ENCODE data around the gene EPS8L2. TPM values are rescaled to one million over a fixed set of nuclear protein-coding genes. Genes with fewer than 3 reads are reported as not detected.

The EPS8L2 gene
- total and polyA plus RNA-seq, 2 of the 13 experiments (the other 11 are each of a cell fraction or from before 2014, with no cell fraction given), result 89.3 to 416 TPM

- TF ChIP-seq, protein P1, sequence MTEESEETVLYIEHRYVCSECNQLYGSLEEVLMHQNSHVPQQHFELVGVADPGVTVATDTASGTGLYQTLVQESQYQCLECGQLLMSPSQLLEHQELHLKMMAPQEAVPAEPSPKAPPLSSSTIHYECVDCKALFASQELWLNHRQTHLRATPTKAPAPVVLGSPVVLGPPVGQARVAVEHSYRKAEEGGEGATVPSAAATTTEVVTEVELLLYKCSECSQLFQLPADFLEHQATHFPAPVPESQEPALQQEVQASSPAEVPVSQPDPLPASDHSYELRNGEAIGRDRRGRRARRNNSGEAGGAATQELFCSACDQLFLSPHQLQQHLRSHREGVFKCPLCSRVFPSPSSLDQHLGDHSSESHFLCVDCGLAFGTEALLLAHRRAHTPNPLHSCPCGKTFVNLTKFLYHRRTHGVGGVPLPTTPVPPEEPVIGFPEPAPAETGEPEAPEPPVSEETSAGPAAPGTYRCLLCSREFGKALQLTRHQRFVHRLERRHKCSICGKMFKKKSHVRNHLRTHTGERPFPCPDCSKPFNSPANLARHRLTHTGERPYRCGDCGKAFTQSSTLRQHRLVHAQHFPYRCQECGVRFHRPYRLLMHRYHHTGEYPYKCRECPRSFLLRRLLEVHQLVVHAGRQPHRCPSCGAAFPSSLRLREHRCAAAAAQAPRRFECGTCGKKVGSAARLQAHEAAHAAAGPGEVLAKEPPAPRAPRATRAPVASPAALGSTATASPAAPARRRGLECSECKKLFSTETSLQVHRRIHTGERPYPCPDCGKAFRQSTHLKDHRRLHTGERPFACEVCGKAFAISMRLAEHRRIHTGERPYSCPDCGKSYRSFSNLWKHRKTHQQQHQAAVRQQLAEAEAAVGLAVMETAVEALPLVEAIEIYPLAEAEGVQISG (CRISPR knock-in tag; IDR thresholded peaks at IDR 0.05), result peak; percentile 57; the same call in 1 of the 2 replicates
- TF ChIP-seq ZBTB34 (CRISPR knock-in tag; IDR thresholded peaks at IDR 0.05), result peak; percentile 70
- peak; percentile 47; the same call in 1 of the 2 replicates for TF ChIP-seq HDAC1 (CRISPR knock-in tag; IDR thresholded peaks at IDR 0.05)
- peak; percentile 39; the same call in 1 of the 2 replicates for TF ChIP-seq FLYWCH1 (CRISPR knock-in tag; IDR thresholded peaks at IDR 0.05)
- peak; percentile 46 for TF ChIP-seq FOXA3 (CRISPR knock-in tag; IDR thresholded peaks at IDR 0.05)
- TF ChIP-seq ZNF713 (CRISPR knock-in tag; IDR thresholded peaks at IDR 0.05), result peak; percentile 80; the same call in 1 of the 2 replicates
- TF ChIP-seq GRHL1 (CRISPR knock-in tag; conservative IDR thresholded peaks at IDR 0.05), result no peak
- TF ChIP-seq ZNF691 (CRISPR knock-in tag; IDR thresholded peaks at IDR 0.05; ENCODE audit: borderline replicate concordance, low read depth), result peak; percentile 70; the same call in 1 of the 2 replicates
- peak; percentile 41 for TF ChIP-seq NRL (CRISPR knock-in tag; IDR thresholded peaks at IDR 0.05; ENCODE audit: borderline replicate concordance)
- 0 out of 2 replicates have a peak, but pooled peaks have one; percentile 46 for TF ChIP-seq ZNF790 (CRISPR knock-in tag; IDR thresholded peaks at IDR 0.05; ENCODE audit: borderline replicate concordance)
- peak; percentile 91; the same call in 1 of the 2 replicates for TF ChIP-seq KLF12 (CRISPR knock-in tag; IDR thresholded peaks at IDR 0.05; ENCODE audit: borderline replicate concordance)
- TF ChIP-seq, protein P2, sequence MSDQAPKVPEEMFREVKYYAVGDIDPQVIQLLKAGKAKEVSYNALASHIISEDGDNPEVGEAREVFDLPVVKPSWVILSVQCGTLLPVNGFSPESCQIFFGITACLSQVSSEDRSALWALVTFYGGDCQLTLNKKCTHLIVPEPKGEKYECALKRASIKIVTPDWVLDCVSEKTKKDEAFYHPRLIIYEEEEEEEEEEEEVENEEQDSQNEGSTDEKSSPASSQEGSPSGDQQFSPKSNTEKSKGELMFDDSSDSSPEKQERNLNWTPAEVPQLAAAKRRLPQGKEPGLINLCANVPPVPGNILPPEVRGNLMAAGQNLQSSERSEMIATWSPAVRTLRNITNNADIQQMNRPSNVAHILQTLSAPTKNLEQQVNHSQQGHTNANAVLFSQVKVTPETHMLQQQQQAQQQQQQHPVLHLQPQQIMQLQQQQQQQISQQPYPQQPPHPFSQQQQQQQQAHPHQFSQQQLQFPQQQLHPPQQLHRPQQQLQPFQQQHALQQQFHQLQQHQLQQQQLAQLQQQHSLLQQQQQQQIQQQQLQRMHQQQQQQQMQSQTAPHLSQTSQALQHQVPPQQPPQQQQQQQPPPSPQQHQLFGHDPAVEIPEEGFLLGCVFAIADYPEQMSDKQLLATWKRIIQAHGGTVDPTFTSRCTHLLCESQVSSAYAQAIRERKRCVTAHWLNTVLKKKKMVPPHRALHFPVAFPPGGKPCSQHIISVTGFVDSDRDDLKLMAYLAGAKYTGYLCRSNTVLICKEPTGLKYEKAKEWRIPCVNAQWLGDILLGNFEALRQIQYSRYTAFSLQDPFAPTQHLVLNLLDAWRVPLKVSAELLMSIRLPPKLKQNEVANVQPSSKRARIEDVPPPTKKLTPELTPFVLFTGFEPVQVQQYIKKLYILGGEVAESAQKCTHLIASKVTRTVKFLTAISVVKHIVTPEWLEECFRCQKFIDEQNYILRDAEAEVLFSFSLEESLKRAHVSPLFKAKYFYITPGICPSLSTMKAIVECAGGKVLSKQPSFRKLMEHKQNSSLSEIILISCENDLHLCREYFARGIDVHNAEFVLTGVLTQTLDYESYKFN (CRISPR knock-in tag; conservative IDR thresholded peaks at IDR 0.05), result peak; percentile 47; the same call in 1 of the 2 replicates
- TF ChIP-seq ZNF543 (CRISPR knock-in tag; IDR thresholded peaks at IDR 0.05), result peak; percentile 31; the same call in 1 of the 2 replicates
- TF ChIP-seq, protein P3, sequence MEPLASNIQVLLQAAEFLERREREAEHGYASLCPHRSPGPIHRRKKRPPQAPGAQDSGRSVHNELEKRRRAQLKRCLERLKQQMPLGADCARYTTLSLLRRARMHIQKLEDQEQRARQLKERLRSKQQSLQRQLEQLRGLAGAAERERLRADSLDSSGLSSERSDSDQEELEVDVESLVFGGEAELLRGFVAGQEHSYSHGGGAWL (CRISPR knock-in tag; IDR thresholded peaks at IDR 0.05), result peak; percentile 49; the same call in 1 of the 2 replicates
- TF ChIP-seq ZNF724P (CRISPR knock-in tag; IDR thresholded peaks at IDR 0.05; ENCODE audit: borderline replicate concordance), result 0 out of 2 replicates have a peak, but pooled peaks have one; percentile 47
- TF ChIP-seq JDP2 (CRISPR knock-in tag; IDR thresholded peaks at IDR 0.05; ENCODE audit: borderline replicate concordance), result no peak
Measured at GRCh38 chr11:727859-728748, 22.1 kb downstream of the EPS8L2 start (continued).

All from HepG2 (cell line).